Measurements from ENCODE around the gene PCP2.

The PCP2 gene

GRCh38 chr19:7597689-7598088 lies 35.8 kb downstream of the PCP2 start:
- Histone ChIP-seq H3K14ac (ENCODE audit: low read length in 2 of 2) (no peak overlapping the region), H3K79me1 (replicated peaks; ENCODE audit: low read length, poor library complexity, severe bottlenecking) (no peaks in the 10 kb centered on the region), H2AK5ac (ENCODE audit: low read length, severe bottlenecking) (no peak overlapping the region), H3K36me3 (ENCODE audit: control insufficient read depth in 1 of 2, insufficient read depth in 2 of 2, low read depth in 1 of 2, low read length in 2 of 2) (no peaks in the 10 kb centered on the region), H3K4me3 (ENCODE audit: insufficient read depth in 1 of 2, low read depth in 1 of 2, low read length in 2 of 2) (no peak overlapping the region), H3K4me1 (ENCODE audit: control insufficient read depth, insufficient read depth, low read depth, low read length) (peaks cover 11% of the 10 kb centered on the region), H3K27ac (ENCODE audit: low read length, poor library complexity, severe bottlenecking) (no peak overlapping the region), H3K27me3 (ENCODE audit: control insufficient read depth in 1 of 2, insufficient read depth in 1 of 2, low read length in 2 of 2) (peaks cover 42 to 56% of the 10 kb centered on the region in 2 experiments), H3K9ac (ENCODE audit: low read length) (no peak overlapping the region), H3K18ac (ENCODE audit: low read depth in 1 of 2, low read length in 2 of 2) (no peak overlapping the region), H3K23ac (ENCODE audit: low read length in 2 of 2) (no peak overlapping the region), H3K4ac (ENCODE audit: low read depth in 1 of 2, low read length in 2 of 2) (no peak overlapping the region), H4K91ac (ENCODE audit: low read length) (no peak overlapping the region), H2BK120ac (ENCODE audit: low read depth, low read length) (no peak overlapping the region), H2AFZ (ENCODE audit: low read depth, low read length) (no peak overlapping the region), H2BK15ac (ENCODE audit: low read depth, poor library complexity, severe bottlenecking) (no peak overlapping the region), H2BK5ac (ENCODE audit: low read depth, low read length, poor library complexity, severe bottlenecking) (no peak overlapping the region), H3K9me3 (ENCODE audit: control insufficient read depth, low read length) (no peaks in the 10 kb centered on the region), H4K8ac (ENCODE audit: low read length) (no peak overlapping the region), H3K4me2 (ENCODE audit: low read length, poor library complexity, severe bottlenecking) (no peak overlapping the region), H2BK12ac (ENCODE audit: low read length in 2 of 2) (no peak overlapping the region)
- 82% methylated on average over 9 of the region's 9 CpGs for WGBS
- DNase-seq = no peak

GRCh38 chr19:7596211-7596937 lies 37.1 kb downstream of the PCP2 start:
- H4K91ac ChIP-seq (ENCODE audit: low read length) = no peak overlapping the region

GRCh38 chr19:7595466-7596133 lies 37.9 kb downstream of the PCP2 start, which contains the start of gene CAMSAP3:
CAMSAP3 (plus strand) TSS chr19:7595863; CDS start chr19:7596003, 140 bp downstream.
- H3K4me1 ChIP-seq (ENCODE audit: control insufficient read depth, insufficient read depth, low read depth, low read length) = peaks cover 11% of the 10 kb centered on the region
- no peak within 1 kb of the TSS for H3K18ac ChIP-seq (ENCODE audit: low read depth in 1 of 2, low read length in 2 of 2)
- no peak within 1 kb of the TSS for H3K4ac ChIP-seq (ENCODE audit: low read depth in 1 of 2, low read length in 2 of 2)
- H3K27ac ChIP-seq (ENCODE audit: low read length, poor library complexity, severe bottlenecking) = no peak within 1 kb of the TSS
- no peak within 1 kb of the TSS for H2BK12ac ChIP-seq (ENCODE audit: low read length in 2 of 2)
- H2BK120ac ChIP-seq (ENCODE audit: low read depth, low read length) = no peak within 1 kb of the TSS
- WGBS = 1% methylated on average over 35 of the region's 78 CpGs
- H2AFZ ChIP-seq (ENCODE audit: low read depth, low read length) = no peak within 1 kb of the TSS
- no peak within 1 kb of the TSS for H2AK5ac ChIP-seq (ENCODE audit: low read length, severe bottlenecking)
- H4K91ac ChIP-seq (ENCODE audit: low read length) = no peak within 1 kb of the TSS
- H3K27me3 ChIP-seq (ENCODE audit: control insufficient read depth in 1 of 2, insufficient read depth in 1 of 2, low read length in 2 of 2) = peaks cover 37 to 55% of the 10 kb centered on the region in 2 experiments
- DNase-seq = no peak
- peak within 1 kb of the TSS in 1 of 2 experiments; percentile 62 for H3K4me3 ChIP-seq (ENCODE audit: insufficient read depth in 1 of 2, low read depth in 1 of 2, low read length in 2 of 2)
- H3K79me1 ChIP-seq (replicated peaks; ENCODE audit: low read length, poor library complexity, severe bottlenecking) = no peaks in the 10 kb centered on the region
- peak within 1 kb of the TSS; percentile 92 for H3K4me2 ChIP-seq (ENCODE audit: low read length, poor library complexity, severe bottlenecking)
- H2BK15ac ChIP-seq (ENCODE audit: low read depth, poor library complexity, severe bottlenecking) = no peak within 1 kb of the TSS
- peak within 1 kb of the TSS in 1 of 2 experiments; percentile 29 for H3K23ac ChIP-seq (ENCODE audit: low read length in 2 of 2)
- H3K14ac ChIP-seq (ENCODE audit: low read length in 2 of 2) = no peak within 1 kb of the TSS
- H3K9me3 ChIP-seq (ENCODE audit: control insufficient read depth, low read length) = no peaks in the 10 kb centered on the region
- no peaks in the 10 kb centered on the region for H3K36me3 ChIP-seq (ENCODE audit: control insufficient read depth in 1 of 2, insufficient read depth in 2 of 2, low read depth in 1 of 2, low read length in 2 of 2)
- no peak within 1 kb of the TSS for H3K9ac ChIP-seq (ENCODE audit: low read length)
- H4K8ac ChIP-seq (ENCODE audit: low read length) = no peak within 1 kb of the TSS
- H2BK5ac ChIP-seq (ENCODE audit: low read depth, low read length, poor library complexity, severe bottlenecking) = no peak within 1 kb of the TSS

More at GRCh38 chr19:7596211-7596937, 37.1 kb downstream of the PCP2 start:
- H3K36me3 ChIP-seq (ENCODE audit: control insufficient read depth in 1 of 2, insufficient read depth in 2 of 2, low read depth in 1 of 2, low read length in 2 of 2) = no peaks in the 10 kb centered on the region
- no peak for DNase-seq
- peak overlapping the region in 1 of 2 experiments; percentile 29 for H3K23ac ChIP-seq (ENCODE audit: low read length in 2 of 2)
- peak overlapping the region; percentile 70 for H3K4me2 ChIP-seq (ENCODE audit: low read length, poor library complexity, severe bottlenecking)
- H3K4ac ChIP-seq (ENCODE audit: low read depth in 1 of 2, low read length in 2 of 2) = no peak overlapping the region
- no peak overlapping the region for H2BK5ac ChIP-seq (ENCODE audit: low read depth, low read length, poor library complexity, severe bottlenecking)
- H3K79me1 ChIP-seq (replicated peaks; ENCODE audit: low read length, poor library complexity, severe bottlenecking) = no peaks in the 10 kb centered on the region
- H3K4me1 ChIP-seq (ENCODE audit: control insufficient read depth, insufficient read depth, low read depth, low read length) = peaks cover 11% of the 10 kb centered on the region
- peaks cover 37 to 50% of the 10 kb centered on the region in 2 experiments for H3K27me3 ChIP-seq (ENCODE audit: control insufficient read depth in 1 of 2, insufficient read depth in 1 of 2, low read length in 2 of 2)
- H2AK5ac ChIP-seq (ENCODE audit: low read length, severe bottlenecking) = no peak overlapping the region
- no peak overlapping the region for H4K8ac ChIP-seq (ENCODE audit: low read length)
- H3K18ac ChIP-seq (ENCODE audit: low read depth in 1 of 2, low read length in 2 of 2) = no peak overlapping the region
- no peaks in the 10 kb centered on the region for H3K9me3 ChIP-seq (ENCODE audit: control insufficient read depth, low read length)
- H2BK120ac ChIP-seq (ENCODE audit: low read depth, low read length) = no peak overlapping the region
- no peak overlapping the region for H3K9ac ChIP-seq (ENCODE audit: low read length)
- H3K4me3 ChIP-seq (ENCODE audit: insufficient read depth in 1 of 2, low read depth in 1 of 2, low read length in 2 of 2) = peak overlapping the region in 1 of 2 experiments; percentile 62
- H2AFZ ChIP-seq (ENCODE audit: low read depth, low read length) = no peak overlapping the region
- no peak overlapping the region for H3K27ac ChIP-seq (ENCODE audit: low read length, poor library complexity, severe bottlenecking)
- H2BK12ac ChIP-seq (ENCODE audit: low read length in 2 of 2) = no peak overlapping the region
- H2BK15ac ChIP-seq (ENCODE audit: low read depth, poor library complexity, severe bottlenecking) = no peak overlapping the region
- H3K14ac ChIP-seq (ENCODE audit: low read length in 2 of 2) = no peak overlapping the region
- WGBS = 10% methylated on average over 38 of the region's 70 CpGs

- no peak for DNase-seq
- WGBS = 77% methylated on average over 8 of the region's 8 CpGs
- no peak overlapping the region for H2BK15ac ChIP-seq (ENCODE audit: low read depth, poor library complexity, severe bottlenecking)
- no peaks in the 10 kb centered on the region for H3K9me3 ChIP-seq (ENCODE audit: control insufficient read depth, low read length)
- H3K79me1 ChIP-seq (replicated peaks; ENCODE audit: low read length, poor library complexity, severe bottlenecking) = no peaks in the 10 kb centered on the region
- no peak overlapping the region for H4K8ac ChIP-seq (ENCODE audit: low read length)
- H3K27ac ChIP-seq (ENCODE audit: low read length, poor library complexity, severe bottlenecking) = no peak overlapping the region
- H3K14ac ChIP-seq (ENCODE audit: low read length in 2 of 2) = no peak overlapping the region
- H3K4me3 ChIP-seq (ENCODE audit: insufficient read depth in 1 of 2, low read depth in 1 of 2, low read length in 2 of 2) = no peak overlapping the region
- no peak overlapping the region for H2BK120ac ChIP-seq (ENCODE audit: low read depth, low read length)
- H2BK5ac ChIP-seq (ENCODE audit: low read depth, low read length, poor library complexity, severe bottlenecking) = no peak overlapping the region
- H3K4me1 ChIP-seq (ENCODE audit: control insufficient read depth, insufficient read depth, low read depth, low read length) = no peaks in the 10 kb centered on the region
- H3K4ac ChIP-seq (ENCODE audit: low read depth in 1 of 2, low read length in 2 of 2) = no peak overlapping the region
- H2BK12ac ChIP-seq (ENCODE audit: low read length in 2 of 2) = no peak overlapping the region
- H3K9ac ChIP-seq (ENCODE audit: low read length) = no peak overlapping the region
- no peaks in the 10 kb centered on the region for H3K36me3 ChIP-seq (ENCODE audit: control insufficient read depth in 1 of 2, insufficient read depth in 2 of 2, low read depth in 1 of 2, low read length in 2 of 2)
- no peak overlapping the region for H2AFZ ChIP-seq (ENCODE audit: low read depth, low read length)
- H4K91ac ChIP-seq (ENCODE audit: low read length) = no peak overlapping the region
- no peak overlapping the region for H3K18ac ChIP-seq (ENCODE audit: low read depth in 1 of 2, low read length in 2 of 2)
- no peak overlapping the region for H3K4me2 ChIP-seq (ENCODE audit: low read length, poor library complexity, severe bottlenecking)
- peaks cover 14 to 36% of the 10 kb centered on the region in 2 experiments for H3K27me3 ChIP-seq (ENCODE audit: control insufficient read depth in 1 of 2, insufficient read depth in 1 of 2, low read length in 2 of 2)
- H2AK5ac ChIP-seq (ENCODE audit: low read length, severe bottlenecking) = no peak overlapping the region
- H3K23ac ChIP-seq (ENCODE audit: low read length in 2 of 2) = no peak overlapping the region
These were observed 43.3 kb downstream of the PCP2 start for GRCh38 chr19:7590256-7590655.

Measured in mesenchymal stem cell (in vitro differentiated cells and primary cell).